ENCODE results near the gene FAM107A.

DNA sequence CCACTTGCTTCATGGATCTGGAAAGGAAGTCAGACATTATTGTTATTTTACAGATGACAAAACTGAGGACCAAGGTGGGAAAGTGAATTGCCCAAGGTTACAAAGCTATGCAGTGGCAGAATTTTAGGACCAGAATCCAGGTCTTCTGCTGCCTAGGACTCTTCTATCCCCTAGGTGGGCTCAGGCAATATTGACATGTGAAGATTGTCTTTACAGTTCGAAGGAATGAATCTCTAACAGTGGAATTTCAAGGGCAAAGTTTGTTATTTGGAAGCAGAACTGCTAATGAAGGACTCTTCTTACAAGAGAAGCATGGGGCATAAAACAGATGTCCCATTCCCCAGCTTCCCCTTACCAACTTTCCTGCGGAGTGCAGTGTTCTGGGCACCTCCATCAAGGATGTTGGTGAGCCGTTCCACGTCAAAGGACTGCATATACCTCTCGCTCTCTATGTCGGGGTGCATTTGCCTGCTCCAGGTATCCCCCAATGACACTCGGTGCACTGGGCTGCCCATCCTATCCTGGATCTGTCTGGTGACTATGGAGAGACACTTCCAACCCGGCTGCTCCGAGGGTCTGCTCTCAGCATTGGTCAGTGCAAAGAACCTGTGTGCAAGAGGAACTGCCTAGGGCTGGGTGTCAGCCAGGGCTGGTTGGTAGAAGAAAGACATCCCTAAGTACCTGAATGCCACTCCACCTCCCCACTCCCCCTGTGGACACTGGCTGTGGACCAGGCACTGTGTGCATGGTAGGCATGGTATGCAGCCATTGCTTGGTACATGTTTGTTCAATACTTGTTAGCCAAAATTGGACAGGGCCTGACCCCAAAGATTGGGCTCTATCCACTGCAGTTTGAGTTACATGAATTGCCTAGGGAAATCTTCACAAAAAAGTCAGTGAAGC is 42.3 kb downstream of the FAM107A start:
- TF ChIP-seq, protein P1, sequence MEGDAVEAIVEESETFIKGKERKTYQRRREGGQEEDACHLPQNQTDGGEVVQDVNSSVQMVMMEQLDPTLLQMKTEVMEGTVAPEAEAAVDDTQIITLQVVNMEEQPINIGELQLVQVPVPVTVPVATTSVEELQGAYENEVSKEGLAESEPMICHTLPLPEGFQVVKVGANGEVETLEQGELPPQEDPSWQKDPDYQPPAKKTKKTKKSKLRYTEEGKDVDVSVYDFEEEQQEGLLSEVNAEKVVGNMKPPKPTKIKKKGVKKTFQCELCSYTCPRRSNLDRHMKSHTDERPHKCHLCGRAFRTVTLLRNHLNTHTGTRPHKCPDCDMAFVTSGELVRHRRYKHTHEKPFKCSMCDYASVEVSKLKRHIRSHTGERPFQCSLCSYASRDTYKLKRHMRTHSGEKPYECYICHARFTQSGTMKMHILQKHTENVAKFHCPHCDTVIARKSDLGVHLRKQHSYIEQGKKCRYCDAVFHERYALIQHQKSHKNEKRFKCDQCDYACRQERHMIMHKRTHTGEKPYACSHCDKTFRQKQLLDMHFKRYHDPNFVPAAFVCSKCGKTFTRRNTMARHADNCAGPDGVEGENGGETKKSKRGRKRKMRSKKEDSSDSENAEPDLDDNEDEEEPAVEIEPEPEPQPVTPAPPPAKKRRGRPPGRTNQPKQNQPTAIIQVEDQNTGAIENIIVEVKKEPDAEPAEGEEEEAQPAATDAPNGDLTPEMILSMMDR (IDR thresholded peaks at IDR 0.05 in 2 of 3, conservative IDR thresholded peaks at IDR 0.05 in 1 of 3; ENCODE audit: insufficient read depth in 2 of 3, low read depth in 1 of 3, low read length in 3 of 3): no peak
- TF ChIP-seq RBFOX2 (IDR thresholded peaks at IDR 0.05; ENCODE audit: low read depth, low read length) (no peak), CREM (IDR thresholded peaks at IDR 0.05; ENCODE audit: low read depth) (no peak), GTF2F1 (IDR thresholded peaks at IDR 0.05; ENCODE audit: low read depth, low read length) (no peak), RFX1 (IDR thresholded peaks at IDR 0.05) (no peak), POLR2A (conservative IDR thresholded peaks at IDR 0.05) (no peak), RUNX1 (IDR thresholded peaks at IDR 0.05; ENCODE audit: low read depth) (no peak), KHSRP (IDR thresholded peaks at IDR 0.05) (no peak), ZNF75A (CRISPR knock-in tag; IDR thresholded peaks at IDR 0.05) (no peak), ZSCAN29 (IDR thresholded peaks at IDR 0.05) (no peak), GATAD2A (IDR thresholded peaks at IDR 0.05) (no peak), ZNF274 (IDR thresholded peaks at IDR 0.05; ENCODE audit: borderline replicate concordance, low read depth, low read length) (no peak), PHB2 (IDR thresholded peaks at IDR 0.05; ENCODE audit: low read depth) (no peak)
- TF ChIP-seq, protein P2, sequence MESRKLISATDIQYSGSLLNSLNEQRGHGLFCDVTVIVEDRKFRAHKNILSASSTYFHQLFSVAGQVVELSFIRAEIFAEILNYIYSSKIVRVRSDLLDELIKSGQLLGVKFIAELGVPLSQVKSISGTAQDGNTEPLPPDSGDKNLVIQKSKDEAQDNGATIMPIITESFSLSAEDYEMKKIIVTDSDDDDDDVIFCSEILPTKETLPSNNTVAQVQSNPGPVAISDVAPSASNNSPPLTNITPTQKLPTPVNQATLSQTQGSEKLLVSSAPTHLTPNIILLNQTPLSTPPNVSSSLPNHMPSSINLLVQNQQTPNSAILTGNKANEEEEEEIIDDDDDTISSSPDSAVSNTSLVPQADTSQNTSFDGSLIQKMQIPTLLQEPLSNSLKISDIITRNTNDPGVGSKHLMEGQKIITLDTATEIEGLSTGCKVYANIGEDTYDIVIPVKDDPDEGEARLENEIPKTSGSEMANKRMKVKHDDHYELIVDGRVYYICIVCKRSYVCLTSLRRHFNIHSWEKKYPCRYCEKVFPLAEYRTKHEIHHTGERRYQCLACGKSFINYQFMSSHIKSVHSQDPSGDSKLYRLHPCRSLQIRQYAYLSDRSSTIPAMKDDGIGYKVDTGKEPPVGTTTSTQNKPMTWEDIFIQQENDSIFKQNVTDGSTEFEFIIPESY (CRISPR knock-in tag; IDR thresholded peaks at IDR 0.05): no peak
